ENCODE results near the gene CHCHD3. TPM values are rescaled to one million over a fixed set of nuclear protein-coding genes. Genes with fewer than 3 reads are reported as not detected.

CHCHD3 gene
- polyA plus RNA-seq, 2 of the 4 experiments (the other 2 are of a cell fraction), result 96.7 to 139 TPM

GRCh38 chr7:132846086-132846485, 235.8 kb downstream of the CHCHD3 start:
- FAIRE-seq (no peak), DNase-seq (ENCODE audit: low read depth in 1 of 2, low spot score in 1 of 2) (no peak), ATAC-seq (no peak)
- Histone ChIP-seq H3K9me3 (no peaks in the 10 kb centered on the region), H3K4me3 (no peak overlapping the region), H3K4me1 (no peaks in the 10 kb centered on the region), H3K4me2 (no peak overlapping the region), H3K27ac (no peak overlapping the region)
- POLR2A ChIA-PET, result no interaction called here
- CTCF ChIA-PET, result no interaction called here
- WGBS (ENCODE audit: missing lambda C conversion rate), result 68% methylated on average over 2 of the region's 3 CpGs
- no peak for TF ChIP-seq PHF8 (IDR thresholded peaks at IDR 0.05; ENCODE audit: borderline replicate concordance, low read depth)
- no peak for TF ChIP-seq MAZ (IDR thresholded peaks at IDR 0.05; ENCODE audit: borderline replicate concordance, low read depth, low read length)
- TF ChIP-seq KDM1A (IDR thresholded peaks at IDR 0.05; ENCODE audit: low read depth), result no peak
- TF ChIP-seq CHD4 (IDR thresholded peaks at IDR 0.05; ENCODE audit: borderline replicate concordance), result no peak
- TF ChIP-seq, protein P1, sequence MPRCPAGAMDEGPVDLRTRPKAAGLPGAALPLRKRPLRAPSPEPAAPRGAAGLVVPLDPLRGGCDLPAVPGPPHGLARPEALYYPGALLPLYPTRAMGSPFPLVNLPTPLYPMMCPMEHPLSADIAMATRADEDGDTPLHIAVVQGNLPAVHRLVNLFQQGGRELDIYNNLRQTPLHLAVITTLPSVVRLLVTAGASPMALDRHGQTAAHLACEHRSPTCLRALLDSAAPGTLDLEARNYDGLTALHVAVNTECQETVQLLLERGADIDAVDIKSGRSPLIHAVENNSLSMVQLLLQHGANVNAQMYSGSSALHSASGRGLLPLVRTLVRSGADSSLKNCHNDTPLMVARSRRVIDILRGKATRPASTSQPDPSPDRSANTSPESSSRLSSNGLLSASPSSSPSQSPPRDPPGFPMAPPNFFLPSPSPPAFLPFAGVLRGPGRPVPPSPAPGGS (IDR thresholded peaks at IDR 0.05), result no peak
- no peak for TF ChIP-seq KDM5A (IDR thresholded peaks at IDR 0.05)
- TF ChIP-seq, protein P2, sequence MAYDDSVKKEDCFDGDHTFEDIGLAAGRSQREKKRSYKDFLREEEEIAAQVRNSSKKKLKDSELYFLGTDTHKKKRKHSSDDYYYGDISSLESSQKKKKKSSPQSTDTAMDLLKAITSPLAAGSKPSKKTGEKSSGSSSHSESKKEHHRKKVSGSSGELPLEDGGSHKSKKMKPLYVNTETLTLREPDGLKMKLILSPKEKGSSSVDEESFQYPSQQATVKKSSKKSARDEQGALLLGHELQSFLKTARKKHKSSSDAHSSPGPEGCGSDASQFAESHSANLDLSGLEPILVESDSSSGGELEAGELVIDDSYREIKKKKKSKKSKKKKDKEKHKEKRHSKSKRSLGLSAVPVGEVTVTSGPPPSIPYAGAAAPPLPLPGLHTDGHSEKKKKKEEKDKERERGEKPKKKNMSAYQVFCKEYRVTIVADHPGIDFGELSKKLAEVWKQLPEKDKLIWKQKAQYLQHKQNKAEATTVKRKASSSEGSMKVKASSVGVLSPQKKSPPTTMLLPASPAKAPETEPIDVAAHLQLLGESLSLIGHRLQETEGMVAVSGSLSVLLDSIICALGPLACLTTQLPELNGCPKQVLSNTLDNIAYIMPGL (CRISPR knock-in tag; IDR thresholded peaks at IDR 0.05; ENCODE audit: borderline replicate concordance), result no peak
- TF ChIP-seq NFE2L2 (conservative IDR thresholded peaks at IDR 0.05; ENCODE audit: low read length), result no peak
- TF ChIP-seq RNF2 (IDR thresholded peaks at IDR 0.05; ENCODE audit: borderline replicate concordance, low read depth), result no peak
- TF ChIP-seq HEYL (CRISPR knock-in tag; IDR thresholded peaks at IDR 0.05), result no peak

GRCh38 chr7:132842478-132842877, 239.4 kb downstream of the CHCHD3 start:
- 94% methylated on average over 4 of the region's 4 CpGs for WGBS (ENCODE audit: missing lambda C conversion rate)
- no peak for DNase-seq (ENCODE audit: low read depth in 1 of 2, low spot score in 1 of 2)
- Histone ChIP-seq H3K4me2 (no peak overlapping the region), H3K4me3 (no peak overlapping the region), H3K9me3 (no peaks in the 10 kb centered on the region), H3K4me1 (no peaks in the 10 kb centered on the region; the same call in 2 of the 3 replicates), H3K27ac (no peak overlapping the region)
- TF ChIP-seq ZNF302 (CRISPR knock-in tag; IDR thresholded peaks at IDR 0.05), result no peak
- TF ChIP-seq, protein P3, sequence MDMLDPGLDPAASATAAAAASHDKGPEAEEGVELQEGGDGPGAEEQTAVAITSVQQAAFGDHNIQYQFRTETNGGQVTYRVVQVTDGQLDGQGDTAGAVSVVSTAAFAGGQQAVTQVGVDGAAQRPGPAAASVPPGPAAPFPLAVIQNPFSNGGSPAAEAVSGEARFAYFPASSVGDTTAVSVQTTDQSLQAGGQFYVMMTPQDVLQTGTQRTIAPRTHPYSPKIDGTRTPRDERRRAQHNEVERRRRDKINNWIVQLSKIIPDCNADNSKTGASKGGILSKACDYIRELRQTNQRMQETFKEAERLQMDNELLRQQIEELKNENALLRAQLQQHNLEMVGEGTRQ (IDR thresholded peaks at IDR 0.05), result no peak
- no peak for TF ChIP-seq SMC3 (IDR thresholded peaks at IDR 0.05)
- no peak for TF ChIP-seq E2F6 (IDR thresholded peaks at IDR 0.05; ENCODE audit: borderline replicate concordance, low read depth)
- no peak for TF ChIP-seq HDAC2 (IDR thresholded peaks at IDR 0.05)
- ATAC-seq, result no peak
- ChIA-PET POLR2A (no interaction called here), CTCF (interaction anchor here (1.3 to 1.4 kb wide), 2 partner anchors 15 to 133 kb away, joined by 3 read pairs; no protein-coding TSS in a partner anchor)
- FAIRE-seq, result no peak

GRCh38 chr7:132840199-132840598, 241.7 kb downstream of the CHCHD3 start:
- POLR2A ChIA-PET, result no interaction called here
- Histone ChIP-seq H3K27ac (no peak overlapping the region), H3K9me3 (no peaks in the 10 kb centered on the region), H3K4me3 (no peak overlapping the region), H3K4me2 (no peak overlapping the region), H3K4me1 (peaks cover 8% of the 10 kb centered on the region; the same call in 1 of the 3 replicates)
- CTCF ChIA-PET, result interaction anchor here (0.9 kb wide), 1 partner anchor 33 kb away, joined by 4 read pairs; no protein-coding TSS in a partner anchor
- no peak for ATAC-seq
- TF ChIP-seq, protein P1 (IDR thresholded peaks at IDR 0.05), result no peak
- TF ChIP-seq MAFK (IDR thresholded peaks at IDR 0.05; ENCODE audit: partially characterized antibody), result peak; percentile 75
- 85% methylated on average over 1 of the region's 1 CpG for WGBS (ENCODE audit: missing lambda C conversion rate)
- DNase-seq (ENCODE audit: low read depth in 1 of 2, low spot score in 1 of 2), result no peak
- FAIRE-seq, result no peak
